Measurements from ENCODE around the gene BANP.

The BANP gene

GRCh38 chr16:87948119-87948545, 3.1 kb upstream of the BANP start:
- POLR2A ChIA-PET: no interaction called here
- CTCF ChIA-PET: no interaction called here
- DNase-seq (ENCODE audit: extremely low spot score): no peak
- TF ChIP-seq ZNF384 (IDR thresholded peaks at IDR 0.05) (no peak), LEF1 (IDR thresholded peaks at IDR 0.05; ENCODE audit: borderline replicate concordance) (no peak), PKNOX1 (IDR thresholded peaks at IDR 0.05) (no peak), SP1 (IDR thresholded peaks at IDR 0.05) (no peak), NFRKB (IDR thresholded peaks at IDR 0.05) (no peak), FOXK2 (IDR thresholded peaks at IDR 0.05) (no peak), SUZ12 (IDR thresholded peaks at IDR 0.05) (no peak), TARDBP (IDR thresholded peaks at IDR 0.05) (no peak), BHLHE40 (IDR thresholded peaks at IDR 0.05; ENCODE audit: borderline replicate concordance) (no peak)

GRCh38 chr16:87948735-87949070, 2.5 kb upstream of the BANP start:
- no peak for DNase-seq (ENCODE audit: extremely low spot score)
- no peak for TF ChIP-seq L3MBTL2 (conservative IDR thresholded peaks at IDR 0.05)
- TF ChIP-seq ELF4 (IDR thresholded peaks at IDR 0.05): no peak
- no peak for TF ChIP-seq CTBP1 (IDR thresholded peaks at IDR 0.05; ENCODE audit: borderline replicate concordance)
- no peak for TF ChIP-seq TARDBP (IDR thresholded peaks at IDR 0.05)
- no peak for TF ChIP-seq HDGF (IDR thresholded peaks at IDR 0.05; ENCODE audit: borderline replicate concordance)
- TF ChIP-seq ARNT (IDR thresholded peaks at IDR 0.05): no peak
- no peak for TF ChIP-seq SUZ12 (IDR thresholded peaks at IDR 0.05)
- TF ChIP-seq LEF1 (IDR thresholded peaks at IDR 0.05; ENCODE audit: borderline replicate concordance): no peak
- TF ChIP-seq FOXK2 (IDR thresholded peaks at IDR 0.05): no peak
- no peak for TF ChIP-seq ZNF384 (IDR thresholded peaks at IDR 0.05)
- no peak for TF ChIP-seq FOXA1 (IDR thresholded peaks at IDR 0.05)
- TF ChIP-seq FOXM1 (IDR thresholded peaks at IDR 0.05; ENCODE audit: borderline replicate concordance): no peak
- TF ChIP-seq PKNOX1 (IDR thresholded peaks at IDR 0.05): no peak
- TF ChIP-seq BHLHE40 (IDR thresholded peaks at IDR 0.05; ENCODE audit: borderline replicate concordance): no peak
- TF ChIP-seq NFRKB (IDR thresholded peaks at IDR 0.05): no peak
- no peak for TF ChIP-seq SP1 (IDR thresholded peaks at IDR 0.05)
- POLR2A ChIA-PET: no interaction called here
- CTCF ChIA-PET: no interaction called here

- CTCF ChIA-PET: no interaction called here
- DNase-seq (ENCODE audit: extremely low spot score): no peak
- POLR2A ChIA-PET: no interaction called here
- no peak for TF ChIP-seq SUZ12 (IDR thresholded peaks at IDR 0.05)
- no peak for TF ChIP-seq TARDBP (IDR thresholded peaks at IDR 0.05)
- no peak for TF ChIP-seq HDGF (IDR thresholded peaks at IDR 0.05; ENCODE audit: borderline replicate concordance)
- TF ChIP-seq ZNF384 (IDR thresholded peaks at IDR 0.05): no peak
- no peak for TF ChIP-seq L3MBTL2 (conservative IDR thresholded peaks at IDR 0.05)
- TF ChIP-seq NFRKB (IDR thresholded peaks at IDR 0.05): no peak
- TF ChIP-seq BHLHE40 (IDR thresholded peaks at IDR 0.05; ENCODE audit: borderline replicate concordance): no peak
- no peak for TF ChIP-seq LEF1 (IDR thresholded peaks at IDR 0.05; ENCODE audit: borderline replicate concordance)
- no peak for TF ChIP-seq SP1 (IDR thresholded peaks at IDR 0.05)
- TF ChIP-seq ELF4 (IDR thresholded peaks at IDR 0.05): no peak
- TF ChIP-seq CTBP1 (IDR thresholded peaks at IDR 0.05; ENCODE audit: borderline replicate concordance): no peak
- no peak for TF ChIP-seq FOXA1 (IDR thresholded peaks at IDR 0.05)
- TF ChIP-seq ARNT (IDR thresholded peaks at IDR 0.05): no peak
- no peak for TF ChIP-seq PKNOX1 (IDR thresholded peaks at IDR 0.05)
- TF ChIP-seq FOXK2 (IDR thresholded peaks at IDR 0.05): no peak
- no peak for TF ChIP-seq FOXM1 (IDR thresholded peaks at IDR 0.05; ENCODE audit: borderline replicate concordance)
These were observed 2.0 kb upstream of the BANP start for GRCh38 chr16:87949071-87949744.

- POLR2A ChIA-PET: interaction anchor here (0.6 to 1.5 kb wide), 12 partner anchors 9 to 619 kb away, joined by 3 to 9 read pairs (median 4); no protein-coding TSS in a partner anchor
- peak; percentile 25 for DNase-seq (ENCODE audit: extremely low spot score)
- no peak for TF ChIP-seq ZNF384 (IDR thresholded peaks at IDR 0.05)
- TF ChIP-seq FOXM1 (IDR thresholded peaks at IDR 0.05; ENCODE audit: borderline replicate concordance): no peak
- TF ChIP-seq TARDBP (IDR thresholded peaks at IDR 0.05): no peak
- no peak for TF ChIP-seq HDGF (IDR thresholded peaks at IDR 0.05; ENCODE audit: borderline replicate concordance)
- TF ChIP-seq CTBP1 (IDR thresholded peaks at IDR 0.05; ENCODE audit: borderline replicate concordance): no peak
- no peak for TF ChIP-seq BHLHE40 (IDR thresholded peaks at IDR 0.05; ENCODE audit: borderline replicate concordance)
- TF ChIP-seq FOXK2 (IDR thresholded peaks at IDR 0.05): no peak
- no peak for TF ChIP-seq PKNOX1 (IDR thresholded peaks at IDR 0.05)
- no peak for TF ChIP-seq FOXA1 (IDR thresholded peaks at IDR 0.05)
- TF ChIP-seq NFRKB (IDR thresholded peaks at IDR 0.05): no peak
- TF ChIP-seq LEF1 (IDR thresholded peaks at IDR 0.05; ENCODE audit: borderline replicate concordance): no peak
- no peak for TF ChIP-seq SUZ12 (IDR thresholded peaks at IDR 0.05)
- TF ChIP-seq ELF4 (IDR thresholded peaks at IDR 0.05): no peak
- TF ChIP-seq L3MBTL2 (conservative IDR thresholded peaks at IDR 0.05): no peak
- TF ChIP-seq SP1 (IDR thresholded peaks at IDR 0.05): no peak
- no peak for TF ChIP-seq ARNT (IDR thresholded peaks at IDR 0.05)
- CTCF ChIA-PET: no interaction called here
These were observed 611 bp downstream of the BANP start for GRCh38 chr16:87951552-87952538.

Measured in HEK293T (cell line).